ENCODE results near the gene ZNF587. TPM values are rescaled to one million over a fixed set of nuclear protein-coding genes. Genes with fewer than 3 reads are reported as not detected.
"Not testable (repeated sequence)": the region's sequence is repeated elsewhere in the genome, so short reads cannot be mapped to it uniquely, and the experiment has no call there.

The ZNF587 gene
- total and polyA plus RNA-seq, 2 of the 8 experiments (the other 6 are each of a cell fraction or from before 2014, with no cell fraction given): 18.1 to 42.1 TPM

DNA sequence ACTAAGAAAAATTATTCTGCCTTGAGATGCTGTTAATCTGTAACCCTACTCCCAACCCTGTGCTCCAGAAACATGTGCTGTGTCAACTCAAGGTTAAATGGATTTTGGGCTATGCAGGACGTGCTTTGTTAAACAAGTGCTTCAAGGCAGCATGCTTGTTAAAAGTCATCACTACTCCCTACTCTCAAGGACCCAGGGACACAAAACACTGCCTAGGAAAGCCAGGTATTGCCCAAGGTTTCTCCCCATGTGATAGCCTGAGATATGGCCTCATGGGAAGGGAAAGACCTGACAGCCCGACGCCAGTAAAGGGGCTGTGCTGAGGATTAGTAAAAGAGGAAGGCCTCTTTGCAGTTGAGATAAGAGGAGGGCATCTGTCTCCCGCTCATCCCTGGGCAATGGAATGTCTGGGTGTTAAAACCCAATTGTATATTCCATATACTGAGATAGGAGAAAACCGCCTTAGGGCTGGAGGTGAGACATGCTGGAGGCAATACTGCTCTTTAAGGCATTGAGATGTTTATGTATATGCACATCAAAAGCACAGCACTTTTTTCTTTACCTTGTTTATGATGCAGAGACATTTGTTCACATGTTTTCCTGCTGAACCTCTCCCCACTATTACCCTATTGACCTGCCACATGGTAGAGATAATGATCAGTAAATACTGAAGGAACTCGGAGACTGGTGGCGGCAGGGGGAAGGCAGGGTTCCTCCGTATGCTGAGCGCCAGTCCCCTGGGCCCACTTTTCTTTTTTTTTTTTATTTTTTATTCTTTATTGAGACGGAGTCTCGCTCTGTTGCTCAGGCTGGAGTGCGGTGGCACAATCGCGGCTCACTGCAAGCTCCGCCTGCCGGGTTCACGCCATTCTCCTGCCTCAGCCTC lies 39.0 kb upstream of the ZNF587 start:
- H2BK15ac ChIP-seq (ENCODE audit: low read length); H3K4me3 ChIP-seq (ENCODE audit: extremely low read depth in 1 of 4, insufficient read depth in 2 of 4, low read depth in 3 of 4, low read length in 4 of 4); H4K5ac ChIP-seq (ENCODE audit: insufficient read length, low read depth, low read length); H2BK12ac ChIP-seq (ENCODE audit: low read depth, low read length); CTCF ChIA-PET (ENCODE audit: partially characterized antibody); H3K4me2 ChIP-seq (ENCODE audit: insufficient read depth in 1 of 2, low read depth in 2 of 2, low read length in 2 of 2); H4K20me1 ChIP-seq (replicated peaks in 1 of 2; ENCODE audit: control insufficient read depth in 1 of 2, insufficient read depth in 2 of 2, low read length in 2 of 2); H3K27me3 ChIP-seq (replicated peaks in 1 of 4; ENCODE audit: control insufficient read depth in 3 of 4, extremely low read depth in 1 of 4, insufficient read depth in 3 of 4, low read length in 3 of 4); H3K14ac ChIP-seq (ENCODE audit: insufficient read length); H3K23me2 ChIP-seq (ENCODE audit: low read depth, low read length); H3K9me3 ChIP-seq (ENCODE audit: insufficient read depth in 2 of 2, low read depth in 1 of 2, low read length in 1 of 2); DNase-seq (ENCODE audit: low read depth in 1 of 2, low spot score in 2 of 2); FAIRE-seq; H2AK5ac ChIP-seq (ENCODE audit: low read depth, low read length); H2BK5ac ChIP-seq (ENCODE audit: low read depth, low read length); H3K18ac ChIP-seq (ENCODE audit: extremely low read depth, low read length); H2BK20ac ChIP-seq (ENCODE audit: low read length); H4K91ac ChIP-seq (replicated peaks; ENCODE audit: insufficient read length, low read length); H3K56ac ChIP-seq (replicated peaks; ENCODE audit: insufficient read length, low read depth, low read length); H2BK120ac ChIP-seq (replicated peaks; ENCODE audit: low read depth, low read length); H2AFZ ChIP-seq (ENCODE audit: low read length); H3K23ac ChIP-seq (ENCODE audit: insufficient read length); H4K8ac ChIP-seq (ENCODE audit: extremely low read depth, insufficient read depth, low read length); H3K27ac ChIP-seq (ENCODE audit: low read depth, low read length); H3K4me1 ChIP-seq (replicated peaks in 1 of 4; ENCODE audit: control insufficient read depth in 3 of 4, insufficient read depth in 4 of 4, low read length in 3 of 4); H3K4ac ChIP-seq (replicated peaks; ENCODE audit: insufficient read length, low read depth, low read length); H3K79me1 ChIP-seq (ENCODE audit: low read depth, low read length); H3K9ac ChIP-seq (replicated peaks in 1 of 4; ENCODE audit: extremely low read depth in 1 of 4, low read depth in 3 of 4, low read length in 3 of 4): not testable (repeated sequence)
- POLR2A ChIA-PET (ENCODE audit: partially characterized antibody): interaction anchor here (0.7 kb wide), 1 partner anchor 19 kb away, joined by 3 read pairs; the partner anchor contains the start of gene ZNF587B
- Histone ChIP-seq H3K79me2 (ENCODE audit: control insufficient read depth in 1 of 2, insufficient read depth in 2 of 2, low read length in 2 of 2) (peaks cover 0 to 10% of the 10 kb centered on the region in 2 experiments; a peak in 2 of 4 replicates), H3K36me3 (ENCODE audit: control insufficient read depth in 2 of 4, insufficient read depth in 4 of 4, low read length in 3 of 4) (peaks cover 2 to 24% (median 18%) of the 10 kb centered on the region in 4 experiments; a peak in 7 of 8 replicates)
- WGBS, 2 experiments (ENCODE audit: extremely low coverage in 1 of 2, insufficient coverage in 1 of 2, insufficient read length in 1 of 2, insufficient replicate concordance in 2 of 2, low coverage in 1 of 2, low lambda C conversion rate in 2 of 2, missing lambda C conversion rate in 1 of 2): 92% methylated on average over 17 of the region's 17 CpGs; no CpG with 5 or more reads in 1 of the 2 experiments

Measured in H1 (cell line).